HEK293 (cell line): ENCODE measurements around the gene DDIT3.

Experiments
- CTCF ChIP-seq: fragments of 450-650 bp; formaldehyde crosslinking; IDR thresholded peaks from 2 replicates; pipeline ENCODE4 v1.5.1; 2016; ENCODE audit warnings: missing biosample characterization, missing genetic modification characterization
- SP2 ChIP-seq: fragments of 450-650 bp; formaldehyde crosslinking; IDR thresholded peaks from 2 replicates; pipeline ENCODE4 v1.5.1; 2016; ENCODE audit warnings: missing biosample characterization, missing genetic modification characterization
- ZBTB20 ChIP-seq: fragments of 450-650 bp; formaldehyde crosslinking; IDR thresholded peaks from 2 replicates; pipeline ENCODE4 v1.5.1; 2016; ENCODE audit warnings: missing biosample characterization, missing genetic modification characterization
- ZBTB8A ChIP-seq: fragments of 450-650 bp; formaldehyde crosslinking; IDR thresholded peaks from 2 replicates; pipeline ENCODE4 v1.5.1; 2016; ENCODE audit warnings: missing biosample characterization, missing genetic modification characterization
- ZNF146 ChIP-seq: fragments of 450-650 bp; formaldehyde crosslinking; IDR thresholded peaks from 2 replicates; pipeline ENCODE4 v1.5.1; 2016; ENCODE audit warnings: missing biosample characterization, missing genetic modification characterization
- ZNF274 ChIP-seq, 2 experiments: fragments of 200-500 bp in 1 of 2; fragments of 450-650 bp in 1 of 2; sonication (Bioruptor generic) in 1 of 2; formaldehyde crosslinking in 1 of 2; IDR thresholded peaks; 2 replicates each; pipeline versions ENCODE4 v1.5.1 to v1.6.1; 2014 to 2016; ENCODE audit warnings: borderline replicate concordance in 1 of 2, inconsistent platforms in 1 of 2, low read length in 1 of 2, missing biosample characterization in 1 of 2, missing genetic modification characterization in 1 of 2
- ZNF600 ChIP-seq: fragments of 450-650 bp; formaldehyde crosslinking; IDR thresholded peaks from 2 replicates; pipeline ENCODE4 v1.5.1; 2016; ENCODE audit warnings: missing biosample characterization, missing genetic modification characterization
- ZNF704 ChIP-seq: fragments of 450-650 bp; formaldehyde crosslinking; IDR thresholded peaks from 2 replicates; pipeline ENCODE4 v1.5.1; 2016; ENCODE audit warnings: missing biosample characterization, missing genetic modification characterization

GRCh38 chr12:57568838-57569237 lies 48.5 kb upstream of the DDIT3 start:
- no peak for TF ChIP-seq SP2 (tag by site-specific recombination)
- no peak for TF ChIP-seq ZNF704 (tag by site-specific recombination)
- TF ChIP-seq CTCF (tag by site-specific recombination): no peak
- TF ChIP-seq ZBTB8A: no peak
- TF ChIP-seq ZBTB20: no peak
- TF ChIP-seq ZNF600: no peak
- TF ChIP-seq ZNF274 (IDR thresholded peaks at IDR 0.05; ENCODE audit: low read length): no peak
- no peak for TF ChIP-seq ZNF274 (tag by site-specific recombination; IDR thresholded peaks at IDR 0.05; ENCODE audit: borderline replicate concordance)
- TF ChIP-seq ZNF146 (tag by site-specific recombination): no peak
